Measurements from ENCODE around the gene C3orf22.

Gene C3orf22

GRCh38 chr3:126503701-126504100 lies 55.0 kb downstream of the C3orf22 start:
- no peaks in the 10 kb centered on the region for H4K20me1 ChIP-seq (ENCODE audit: insufficient read depth, low read length)
- 0 out of 2 replicates have a peak, but pooled peaks cover 3% of the 10 kb centered on the region for H3K27me3 ChIP-seq (ENCODE audit: low read depth, low read length)
- no peak overlapping the region for H2AFZ ChIP-seq (ENCODE audit: low read depth, low read length)
- H3K9ac ChIP-seq (ENCODE audit: low read length): no peak overlapping the region
- no peak overlapping the region for H3K27ac ChIP-seq (ENCODE audit: low read length)
- H3K4me2 ChIP-seq (ENCODE audit: low read length): no peak overlapping the region
- H3K36me3 ChIP-seq (replicated peaks; ENCODE audit: low read depth, low read length): no peaks in the 10 kb centered on the region
- H3K79me2 ChIP-seq (ENCODE audit: low read length): no peaks in the 10 kb centered on the region
- H3K4me1 ChIP-seq (ENCODE audit: low read length): no peaks in the 10 kb centered on the region
- no peak overlapping the region for H3K4me3 ChIP-seq (ENCODE audit: low read length)
- H3K9me3 ChIP-seq (ENCODE audit: insufficient read depth, low read length): no peaks in the 10 kb centered on the region
- no peak for TF ChIP-seq CTCF (IDR thresholded peaks at IDR 0.05; ENCODE audit: low read depth, low read length)
- no peak for TF ChIP-seq EZH2phosphoT487 (IDR thresholded peaks at IDR 0.05; ENCODE audit: low read depth)

- Histone ChIP-seq H3K27me3 (ENCODE audit: low read depth, low read length) (0 out of 2 replicates have a peak, but pooled peaks cover 3% of the 10 kb centered on the region), H4K20me1 (ENCODE audit: insufficient read depth, low read length) (no peaks in the 10 kb centered on the region), H3K4me2 (ENCODE audit: low read length) (no peak overlapping the region), H3K9me3 (ENCODE audit: insufficient read depth, low read length) (no peaks in the 10 kb centered on the region), H3K27ac (ENCODE audit: low read length) (no peak overlapping the region), H3K9ac (ENCODE audit: low read length) (no peak overlapping the region), H3K79me2 (ENCODE audit: low read length) (no peaks in the 10 kb centered on the region), H3K36me3 (replicated peaks; ENCODE audit: low read depth, low read length) (no peaks in the 10 kb centered on the region), H2AFZ (ENCODE audit: low read depth, low read length) (no peak overlapping the region), H3K4me1 (ENCODE audit: low read length) (no peaks in the 10 kb centered on the region), H3K4me3 (ENCODE audit: low read length) (no peak overlapping the region)
- no peak for TF ChIP-seq CTCF (IDR thresholded peaks at IDR 0.05; ENCODE audit: low read depth, low read length)
- no peak for TF ChIP-seq EZH2phosphoT487 (IDR thresholded peaks at IDR 0.05; ENCODE audit: low read depth)
Observed at GRCh38 chr3:126502656-126503055, 56.1 kb downstream of the C3orf22 start.

GRCh38 chr3:126501736-126502135 lies 57.0 kb downstream of the C3orf22 start:
- no peaks in the 10 kb centered on the region for H3K9me3 ChIP-seq (ENCODE audit: insufficient read depth, low read length)
- TF ChIP-seq EZH2phosphoT487 (IDR thresholded peaks at IDR 0.05; ENCODE audit: low read depth): no peak
- TF ChIP-seq CTCF (IDR thresholded peaks at IDR 0.05; ENCODE audit: low read depth, low read length): no peak
- 0 out of 2 replicates have a peak, but pooled peaks cover 3% of the 10 kb centered on the region for H3K27me3 ChIP-seq (ENCODE audit: low read depth, low read length)
- no peak overlapping the region for H3K4me3 ChIP-seq (ENCODE audit: low read length)
- no peaks in the 10 kb centered on the region for H3K4me1 ChIP-seq (ENCODE audit: low read length)
- H3K9ac ChIP-seq (ENCODE audit: low read length): no peak overlapping the region
- no peaks in the 10 kb centered on the region for H4K20me1 ChIP-seq (ENCODE audit: insufficient read depth, low read length)
- no peak overlapping the region for H2AFZ ChIP-seq (ENCODE audit: low read depth, low read length)
- H3K27ac ChIP-seq (ENCODE audit: low read length): no peak overlapping the region
- no peaks in the 10 kb centered on the region for H3K79me2 ChIP-seq (ENCODE audit: low read length)
- no peaks in the 10 kb centered on the region for H3K36me3 ChIP-seq (replicated peaks; ENCODE audit: low read depth, low read length)
- H3K4me2 ChIP-seq (ENCODE audit: low read length): no peak overlapping the region

GRCh38 chr3:126501054-126501453 lies 57.7 kb downstream of the C3orf22 start:
- H3K36me3 ChIP-seq (replicated peaks; ENCODE audit: low read depth, low read length): no peaks in the 10 kb centered on the region
- no peak overlapping the region for H3K27ac ChIP-seq (ENCODE audit: low read length)
- no peaks in the 10 kb centered on the region for H3K79me2 ChIP-seq (ENCODE audit: low read length)
- no peaks in the 10 kb centered on the region for H4K20me1 ChIP-seq (ENCODE audit: insufficient read depth, low read length)
- H3K4me3 ChIP-seq (ENCODE audit: low read length): no peak overlapping the region
- H3K4me1 ChIP-seq (ENCODE audit: low read length): no peaks in the 10 kb centered on the region
- no peak overlapping the region for H3K4me2 ChIP-seq (ENCODE audit: low read length)
- H3K9me3 ChIP-seq (ENCODE audit: insufficient read depth, low read length): no peaks in the 10 kb centered on the region
- TF ChIP-seq CTCF (IDR thresholded peaks at IDR 0.05; ENCODE audit: low read depth, low read length) (no peak), EZH2phosphoT487 (IDR thresholded peaks at IDR 0.05; ENCODE audit: low read depth) (no peak)
- H3K9ac ChIP-seq (ENCODE audit: low read length): no peak overlapping the region
- 0 out of 2 replicates have a peak, but pooled peaks cover 3% of the 10 kb centered on the region for H3K27me3 ChIP-seq (ENCODE audit: low read depth, low read length)
- no peak overlapping the region for H2AFZ ChIP-seq (ENCODE audit: low read depth, low read length)
